HG02763 (cell line): Measurements from ENCODE around the gene FBXW10B.
"Not testable (repeated sequence)": the region's sequence is repeated elsewhere in the genome, so short reads cannot be mapped to it uniquely, and the experiment has no call there.

ENCODE experiments used
- ATAC-seq: cut with Tn5 transposase; IDR thresholded peaks from one replicate; pipeline ENCODE4 v1.9.1; 2021; ENCODE audit warnings: mild to moderate bottlenecking, moderate library complexity; ENCODE audit not compliant: unreplicated experiment

Gene FBXW10B

GRCh38 chr17:15619331-15620058 lies at the start of gene FBXW10B:
Gene FBXW10B, minus strand, starts transcription at chr17:15619704. Its CDS starts 192 bp downstream, at chr17:15619512.
- not testable (repeated sequence) for ATAC-seq

- ATAC-seq = no peak
These were observed 44.2 kb upstream of the FBXW10B start for GRCh38 chr17:15663691-15664090.

- no peak for ATAC-seq
These were observed 43.7 kb upstream of the FBXW10B start for GRCh38 chr17:15663176-15663575.

- ATAC-seq = no peak
These were observed 43.2 kb upstream of the FBXW10B start for GRCh38 chr17:15662681-15663080.

- ATAC-seq = no peak
These were observed 40.6 kb upstream of the FBXW10B start for GRCh38 chr17:15660077-15660476.

GRCh38 chr17:15659663-15660062 lies 40.2 kb upstream of the FBXW10B start:
- ATAC-seq = no peak

- no peak for ATAC-seq
These were observed 39.7 kb upstream of the FBXW10B start for GRCh38 chr17:15659236-15659635.

GRCh38 chr17:15658296-15658695 lies 38.8 kb upstream of the FBXW10B start:
- no peak for ATAC-seq

- ATAC-seq = no peak
These were observed 38.4 kb upstream of the FBXW10B start for GRCh38 chr17:15657868-15658267.

- no peak for ATAC-seq
These were observed 35.5 kb upstream of the FBXW10B start for GRCh38 chr17:15654886-15655561.

GRCh38 chr17:15654401-15654800 lies 34.9 kb upstream of the FBXW10B start:
- ATAC-seq = not testable (repeated sequence)

GRCh38 chr17:15652960-15653359 lies 33.5 kb upstream of the FBXW10B start:
- no peak for ATAC-seq

- ATAC-seq = peak; percentile 47
These were observed 32.1 kb upstream of the FBXW10B start for GRCh38 chr17:15651583-15652110.

- no peak for ATAC-seq
These were observed 31.5 kb upstream of the FBXW10B start for GRCh38 chr17:15650741-15651582.

- ATAC-seq = no peak
These were observed 30.4 kb upstream of the FBXW10B start for GRCh38 chr17:15649861-15650421.

- no peak for ATAC-seq
These were observed 28.9 kb upstream of the FBXW10B start for GRCh38 chr17:15648386-15648785.

GRCh38 chr17:15645942-15646312 lies 26.4 kb upstream of the FBXW10B start:
- not testable (repeated sequence) for ATAC-seq

- ATAC-seq = not testable (repeated sequence)
These were observed 25.8 kb upstream of the FBXW10B start for GRCh38 chr17:15645099-15645941.

- ATAC-seq = not testable (repeated sequence)
These were observed 23.2 kb upstream of the FBXW10B start for GRCh38 chr17:15642505-15643251.
